Mucosa of descending colon (tissue), 3 donors: ENCODE results near the gene MT2A. TPM values are rescaled to one million over a fixed set of nuclear protein-coding genes. Genes with fewer than 3 reads are reported as not detected.

Experiments used
- ATAC-seq: fragments of 200-7000 bp; cut with Tn5 transposase; one replicate; pipeline ENCODE4 v1.9.1; 2020; ENCODE audit warnings: mild to moderate bottlenecking, moderate library complexity
- DNase-seq, 3 donors: peaks; one replicate each; pipeline ENCODE4 v3.0.0-alpha.2; 2020
- H3K36me3 ChIP-seq: fragments of 200-600 bp; one replicate; pipeline ENCODE4 v1.8.0; 2021; ENCODE audit warnings: low read depth, mild to moderate bottlenecking
- H3K4me1 ChIP-seq: fragments of 200-600 bp; one replicate; pipeline ENCODE4 v1.8.0; 2021; ENCODE audit warnings: low read depth, mild to moderate bottlenecking
- H3K4me3 ChIP-seq: fragments of 200-600 bp; one replicate; pipeline ENCODE4 v1.8.0; 2021; ENCODE audit warnings: mild to moderate bottlenecking
- H3K9me3 ChIP-seq: fragments of 200-600 bp; one replicate; pipeline ENCODE4 v1.8.0; 2021; ENCODE audit warnings: mild to moderate bottlenecking
- CTCF ChIP-seq: fragments of 200-600 bp; IDR thresholded peaks from one replicate; pipeline ENCODE4 v1.8.0; 2022; ENCODE audit warnings: antibody characterized with exemption, mild to moderate bottlenecking
- intact Hi-C, 2 donors: fragments of 100-400 bp; cut with DNase I in 1 of 2; cut with micrococcal nuclease in 1 of 2; formaldehyde crosslinking; loops; one replicate each; pipeline versions ENCODE4 v1.11.0 to v1.11.1; 2022; cut with DNase I, micrococcal nuclease
- total RNA-seq, 3 donors: library from RNA; stranded (reverse); fragmentation: NEBNext Ultra II Directional in 2 of 3; extraction: Animal tissue kit (Norgen Biotek cat#: 25700) in 2 of 3; gene quantifications; one replicate each; pipeline versions ENCODE4 v1.2.1 to v1.2.4, GENCODE V29; 2021 to 2023
- donor health status: DM: no; HTN: no; CAD: no; lungs with moderate emphysema.
- donor health status: DM: no; HTN: no; CAD: no.
- donor health status: DM: no; HTN: yes; CAD: no.

Gene MT2A
- total RNA-seq, 3 donors from 2014 or later: 100.0 to 211 (median 206) TPM

DNA sequence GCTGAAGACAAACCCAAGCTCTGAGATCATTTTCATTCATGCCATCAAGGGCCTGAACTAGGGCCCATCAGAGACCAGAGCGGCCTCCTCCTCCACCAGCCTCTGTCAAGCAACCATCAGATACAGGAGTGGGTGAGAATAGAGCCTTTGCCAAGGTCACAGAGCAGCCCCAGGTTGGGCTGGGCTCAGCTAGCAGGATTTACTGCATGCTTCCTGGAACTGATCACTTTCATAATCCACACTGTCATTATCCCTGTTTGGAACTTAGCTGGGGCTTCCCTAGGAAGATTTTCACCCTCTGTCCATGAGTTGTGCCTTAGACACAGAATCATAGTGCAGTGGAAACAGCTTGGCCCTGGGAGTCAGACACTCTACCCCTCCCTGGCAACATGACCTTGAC is 38.4 kb upstream of the MT2A start:
- Histone ChIP-seq H3K4me1 (no peaks in the 10 kb centered on the region), H3K9me3 (no peaks in the 10 kb centered on the region), H3K4me3 (no peak overlapping the region), H3K36me3 (no peaks in the 10 kb centered on the region)
- DNase-seq (no peak), ATAC-seq (peak; percentile 51)
- intact Hi-C loops: no loop called here
- no peak for TF ChIP-seq CTCF

DNA sequence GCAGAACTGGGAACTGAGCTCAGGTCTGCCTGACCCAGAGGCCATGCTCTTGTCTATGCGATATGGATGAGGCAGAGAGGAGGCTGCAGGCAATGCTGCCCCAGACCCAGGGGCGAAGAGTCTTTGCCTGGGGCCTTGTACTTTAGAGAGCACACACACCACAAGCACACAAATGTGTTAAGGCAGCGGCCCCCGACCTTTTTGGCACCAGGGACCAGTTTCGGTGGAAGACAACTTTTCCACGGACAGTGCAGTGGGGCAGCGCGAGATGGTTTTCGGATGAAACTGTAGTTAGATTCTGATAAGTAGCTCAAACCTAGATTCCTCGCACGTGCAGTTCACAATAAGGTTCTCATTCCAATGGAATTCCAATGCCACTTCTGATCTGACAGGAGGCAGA is 36.9 kb upstream of the MT2A start:
- DNase-seq (no peak), ATAC-seq (no peak)
- Histone ChIP-seq H3K36me3 (no peaks in the 10 kb centered on the region), H3K9me3 (no peaks in the 10 kb centered on the region), H3K4me1 (no peaks in the 10 kb centered on the region), H3K4me3 (no peak overlapping the region)
- TF ChIP-seq CTCF: no peak
- intact Hi-C loops: no loop called here

- TF ChIP-seq CTCF: no peak
- no peaks in the 10 kb centered on the region for H3K9me3 ChIP-seq
- H3K4me1 ChIP-seq: no peaks in the 10 kb centered on the region
- no peak for DNase-seq
- ATAC-seq: no peak
- intact Hi-C loops: loop anchor here (5.0 kb wide), 1 partner anchor 128 kb away; no protein-coding TSS in a partner anchor
- H3K36me3 ChIP-seq: no peaks in the 10 kb centered on the region
- H3K4me3 ChIP-seq: no peak overlapping the region
Measured at GRCh38 chr16:56574625-56575024, 33.8 kb upstream of the MT2A start.

DNA sequence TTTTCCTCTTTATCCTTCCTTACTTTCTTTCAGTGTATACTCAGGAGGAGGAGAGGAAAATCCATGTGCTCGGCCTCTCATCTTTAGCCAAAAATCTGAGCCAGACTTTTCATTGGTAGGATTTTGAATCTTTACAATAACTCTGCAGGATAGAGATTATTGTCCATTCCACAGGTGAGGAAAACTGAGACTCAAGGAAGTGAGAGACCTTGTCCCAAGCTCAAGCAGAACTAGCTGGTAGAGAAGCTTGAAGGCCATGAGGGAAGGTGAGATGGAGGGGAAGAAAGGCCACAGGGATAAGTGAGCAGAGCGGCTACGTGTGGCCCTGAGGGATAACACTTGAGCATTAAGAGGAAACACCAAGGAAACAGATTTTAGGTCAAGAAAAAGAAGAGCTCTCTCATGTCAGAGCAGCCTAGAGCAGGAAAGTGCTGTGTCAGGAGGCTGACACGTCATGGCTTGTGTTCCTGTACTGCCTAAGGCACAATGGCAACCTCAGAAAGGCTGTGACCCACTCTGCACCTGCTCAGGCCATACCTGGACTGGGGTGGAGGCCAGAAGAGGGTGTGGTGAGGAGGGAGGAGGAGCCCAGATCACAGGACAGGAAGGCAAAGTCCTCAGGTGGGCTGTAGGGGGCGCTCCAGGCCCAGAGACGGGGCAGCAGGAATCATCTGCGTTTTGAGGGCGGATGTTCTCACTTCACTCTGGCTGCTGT is 31.6 kb upstream of the MT2A start:
- no peaks in the 10 kb centered on the region for H3K9me3 ChIP-seq
- H3K4me1 ChIP-seq: no peaks in the 10 kb centered on the region
- peak; percentile 60 for TF ChIP-seq CTCF
- H3K4me3 ChIP-seq: no peak overlapping the region
- ATAC-seq: peak; percentile 100
- intact Hi-C loops: loop anchor here (5.0 kb wide), 1 partner anchor 126 kb away; no protein-coding TSS in a partner anchor
- peak; percentile 83 to 91 (median 87) for DNase-seq
- H3K36me3 ChIP-seq: no peaks in the 10 kb centered on the region

GRCh38 chr16:56577300-56577625 is 31.1 kb upstream of the MT2A start:
- no peaks in the 10 kb centered on the region for H3K9me3 ChIP-seq
- ATAC-seq (no peak), DNase-seq (no peak)
- H3K36me3 ChIP-seq: no peaks in the 10 kb centered on the region
- H3K4me1 ChIP-seq: no peaks in the 10 kb centered on the region
- H3K4me3 ChIP-seq: no peak overlapping the region
- TF ChIP-seq CTCF: no peak
- intact Hi-C loops: loop anchor here (5.0 kb wide), 1 partner anchor 125 kb away; no protein-coding TSS in a partner anchor
